NCI-H748 (cell line): ENCODE data around the gene SOAT1.

Experiments
- DNase-seq: peaks from one replicate; lab custom pipeline; 2025; ENCODE audit not compliant: unreplicated experiment; lab: John Stamatoyannopoulos, UW

The SOAT1 gene

GRCh38 chr1:179303200-179303785, 9.7 kb downstream of the SOAT1 start:
- peak; percentile 77 for DNase-seq

GRCh38 chr1:179305450-179305849, 11.9 kb downstream of the SOAT1 start:
- DNase-seq, result no peak

- no peak for DNase-seq
Observed at GRCh38 chr1:179310291-179310690, 16.7 kb downstream of the SOAT1 start.

- no peak for DNase-seq
Observed at GRCh38 chr1:179310721-179311120, 17.1 kb downstream of the SOAT1 start.

- DNase-seq, result no peak
Observed at GRCh38 chr1:179311149-179311700, 17.6 kb downstream of the SOAT1 start.

GRCh38 chr1:179313004-179313403, 19.4 kb downstream of the SOAT1 start:
- DNase-seq, result no peak

DNA sequence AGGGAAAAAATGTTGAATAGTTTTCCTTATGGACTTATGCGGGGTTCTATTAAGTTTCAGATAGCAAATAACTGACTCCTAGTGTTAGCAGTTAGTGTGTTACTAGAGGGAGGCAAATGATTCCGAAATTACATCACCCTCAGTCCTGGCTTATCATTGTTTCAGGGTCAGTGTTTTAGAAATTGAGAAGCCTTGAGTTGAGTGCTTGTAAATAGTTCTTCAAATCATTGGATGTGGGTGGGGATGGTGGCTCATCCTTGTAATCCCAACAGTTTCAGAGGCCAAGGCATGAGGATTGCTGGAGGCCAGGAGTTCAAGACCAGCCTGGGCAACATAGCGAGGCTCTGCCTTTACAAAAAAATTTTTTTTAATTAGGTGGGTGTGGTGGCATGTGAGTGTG, 21.3 kb downstream of the SOAT1 start:
- DNase-seq, result no peak

GRCh38 chr1:179318491-179318890, 24.9 kb downstream of the SOAT1 start:
- no peak for DNase-seq

- DNase-seq, result no peak
Observed at GRCh38 chr1:179321533-179322216, 28.1 kb downstream of the SOAT1 start.

GRCh38 chr1:179322557-179322956, 29.0 kb downstream of the SOAT1 start:
- DNase-seq, result no peak

GRCh38 chr1:179323436-179323835, 29.8 kb downstream of the SOAT1 start:
- no peak for DNase-seq

GRCh38 chr1:179325836-179326235, 32.2 kb downstream of the SOAT1 start:
- no peak for DNase-seq

DNA sequence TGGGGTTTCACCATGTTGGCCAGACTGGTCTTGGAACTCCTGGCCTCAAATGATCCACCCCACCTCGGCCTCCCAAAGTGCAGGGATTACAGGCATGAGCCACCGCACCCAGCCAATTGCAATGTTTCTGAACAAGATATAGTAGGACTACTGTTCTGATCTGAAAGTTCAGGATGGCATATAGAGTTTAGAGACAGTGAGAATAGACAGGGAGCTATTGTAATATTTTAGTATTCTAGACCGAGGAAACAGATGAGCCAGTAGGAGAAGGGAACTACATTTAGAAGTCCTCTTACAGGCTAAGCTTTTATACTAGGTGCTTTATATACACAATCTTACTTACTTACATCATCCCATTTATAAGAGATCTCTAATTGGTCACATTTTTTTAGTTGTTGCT, 33.1 kb downstream of the SOAT1 start:
- no peak for DNase-seq

- DNase-seq, result no peak
Observed at GRCh38 chr1:179327196-179327595, 33.6 kb downstream of the SOAT1 start.

- DNase-seq, result no peak
Observed at GRCh38 chr1:179327679-179328078, 34.1 kb downstream of the SOAT1 start.

GRCh38 chr1:179329862-179330261, 36.3 kb downstream of the SOAT1 start:
- DNase-seq, result no peak

DNA sequence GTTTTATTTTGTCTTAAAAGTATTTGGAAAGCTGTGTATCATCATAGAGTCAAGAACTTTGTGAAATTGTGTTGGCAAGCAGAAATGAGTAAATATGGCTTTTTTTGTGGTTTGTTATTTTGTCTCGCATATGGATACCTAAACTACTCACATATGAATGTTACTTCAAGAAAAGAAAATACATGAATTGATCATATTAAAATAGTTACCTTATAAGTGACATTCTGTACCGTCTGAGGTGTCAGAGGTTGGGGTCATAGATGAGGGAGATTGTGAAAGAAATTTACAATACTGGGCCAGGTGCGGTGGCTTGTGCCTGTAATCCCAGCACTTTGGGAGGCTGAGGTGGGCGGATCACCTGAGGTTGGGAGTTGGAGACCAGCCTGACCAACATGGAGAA, 40.8 kb downstream of the SOAT1 start:
- DNase-seq, result no peak

GRCh38 chr1:179337288-179337687, 43.7 kb downstream of the SOAT1 start:
- DNase-seq, result no peak

GRCh38 chr1:179337942-179338560, 44.5 kb downstream of the SOAT1 start:
- DNase-seq, result no peak

GRCh38 chr1:179340918-179341317, 47.3 kb downstream of the SOAT1 start:
- no peak for DNase-seq

GRCh38 chr1:179341943-179342547, 48.4 kb downstream of the SOAT1 start:
- DNase-seq, result no peak
